HG03175 (cell line): Measurements from ENCODE around the gene TMEM37.

Source experiments
- ATAC-seq: cut with Tn5 transposase; IDR thresholded peaks from one replicate; pipeline ENCODE4 v1.9.1; 2021; ENCODE audit warnings: mild to moderate bottlenecking, moderate library complexity; ENCODE audit not compliant: unreplicated experiment

Gene TMEM37

DNA sequence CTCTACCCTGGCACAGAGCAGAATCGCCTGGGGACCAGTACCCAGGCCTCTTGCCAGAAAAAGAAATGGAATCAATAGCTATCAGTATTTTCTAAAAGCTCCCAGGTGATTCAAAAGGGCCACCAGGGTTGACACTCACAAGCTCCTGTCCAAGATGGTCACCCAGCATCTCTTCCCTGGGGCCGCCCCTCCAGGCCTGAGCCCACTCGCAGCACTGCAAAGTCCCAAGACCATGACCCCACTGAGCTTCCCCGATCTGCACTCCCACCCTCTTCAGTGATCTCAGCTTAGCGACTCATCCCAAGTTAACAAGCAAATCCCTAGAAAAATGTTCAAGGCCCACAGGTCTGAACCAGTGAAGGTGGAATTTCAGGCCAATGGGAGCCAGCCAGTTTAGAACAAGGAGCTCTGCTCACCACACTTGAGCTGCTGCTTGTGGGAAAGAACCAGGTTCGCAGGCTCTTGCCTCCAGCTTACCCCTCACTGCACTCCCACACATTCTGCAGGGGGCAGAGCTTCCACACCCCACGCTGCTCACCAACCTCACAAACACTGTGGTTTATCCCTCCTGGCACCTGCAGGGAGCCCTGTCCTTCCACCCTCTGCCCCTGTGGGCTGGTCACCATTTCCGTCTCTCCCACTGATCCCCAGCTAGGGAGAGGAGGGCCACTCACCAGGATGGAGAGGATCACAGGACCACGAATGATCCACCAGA lies 19.8 kb downstream of the TMEM37 start:
- no peak for ATAC-seq

DNA sequence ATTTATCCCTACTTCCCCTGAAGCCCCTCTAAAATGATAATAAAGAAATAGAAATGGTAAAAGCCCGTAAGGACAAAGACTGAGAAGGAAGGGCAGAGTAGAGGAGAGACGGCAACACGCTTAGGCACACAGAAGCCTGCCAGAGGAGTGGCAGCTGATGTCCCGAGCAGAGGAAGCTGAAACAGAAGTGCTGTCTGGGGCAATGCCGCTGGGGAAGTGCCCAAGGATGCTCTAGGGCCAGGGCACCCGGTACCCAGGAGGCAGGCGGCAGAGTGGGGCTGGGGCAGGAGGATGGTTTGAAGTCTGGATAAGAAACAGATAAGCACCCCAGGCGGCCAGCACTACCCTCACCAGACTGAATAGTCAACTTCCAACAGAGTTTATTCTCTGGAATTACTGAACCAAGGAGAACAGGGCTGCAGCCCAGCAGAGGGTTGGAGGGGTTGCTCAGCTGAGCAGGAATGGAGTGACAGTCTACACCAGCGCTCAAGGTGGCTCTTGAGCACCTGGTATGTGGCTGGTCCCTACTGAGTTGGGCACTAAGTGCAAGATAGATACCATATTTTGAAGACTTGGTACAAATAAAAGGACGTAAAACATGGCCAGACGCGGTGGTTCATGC lies 22.4 kb downstream of the TMEM37 start:
- ATAC-seq, result no peak

DNA sequence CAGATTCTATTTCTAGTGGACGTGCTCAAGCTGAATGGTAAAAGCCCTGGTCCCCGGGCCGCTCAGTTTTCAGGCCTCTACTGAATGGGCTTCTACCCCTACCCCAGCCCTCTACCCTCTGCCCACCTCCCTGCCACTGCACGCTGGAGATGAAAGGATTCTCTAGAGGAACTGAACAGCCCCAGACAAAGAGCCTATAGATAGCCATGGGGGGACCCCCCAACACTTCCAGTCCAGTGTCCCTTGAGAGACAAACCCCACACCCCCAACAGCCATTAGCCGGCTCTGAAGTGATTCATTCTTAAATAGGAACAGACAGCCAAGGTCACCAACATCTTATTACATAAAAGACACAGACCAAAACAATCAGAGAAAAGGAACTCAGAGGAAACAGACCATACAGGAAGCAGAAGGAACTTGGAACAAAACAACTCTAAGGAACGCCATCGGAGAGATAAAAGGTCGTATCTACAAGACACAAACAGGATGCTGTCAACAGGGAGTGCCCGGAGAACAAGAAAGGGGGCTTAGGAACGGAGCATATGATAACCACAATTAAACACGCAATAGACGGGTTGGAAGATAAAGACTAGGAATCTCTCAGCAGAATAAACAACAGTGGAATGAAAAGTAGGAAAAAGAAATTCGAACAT lies 23.5 kb downstream of the TMEM37 start:
- no peak for ATAC-seq

DNA sequence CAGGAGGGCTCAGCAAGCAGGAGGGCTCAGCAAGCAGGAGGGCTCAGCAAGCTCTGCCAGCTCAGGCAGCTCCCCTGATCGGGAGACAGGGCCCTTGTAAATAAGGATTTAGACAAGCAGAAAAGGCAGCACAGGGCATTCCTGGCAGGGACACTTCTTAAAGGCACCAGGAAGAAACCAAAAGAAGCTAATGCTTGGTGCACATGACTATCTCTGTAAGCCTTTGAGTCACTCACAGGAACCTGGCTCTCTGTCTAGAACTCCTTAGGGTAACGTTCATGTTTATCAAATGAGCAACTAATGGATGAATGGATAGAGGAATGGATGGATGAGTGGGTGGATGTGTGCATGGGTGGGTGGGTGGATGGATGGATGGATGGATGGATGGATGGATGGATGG lies 28.4 kb downstream of the TMEM37 start:
- ATAC-seq, result no peak

DNA sequence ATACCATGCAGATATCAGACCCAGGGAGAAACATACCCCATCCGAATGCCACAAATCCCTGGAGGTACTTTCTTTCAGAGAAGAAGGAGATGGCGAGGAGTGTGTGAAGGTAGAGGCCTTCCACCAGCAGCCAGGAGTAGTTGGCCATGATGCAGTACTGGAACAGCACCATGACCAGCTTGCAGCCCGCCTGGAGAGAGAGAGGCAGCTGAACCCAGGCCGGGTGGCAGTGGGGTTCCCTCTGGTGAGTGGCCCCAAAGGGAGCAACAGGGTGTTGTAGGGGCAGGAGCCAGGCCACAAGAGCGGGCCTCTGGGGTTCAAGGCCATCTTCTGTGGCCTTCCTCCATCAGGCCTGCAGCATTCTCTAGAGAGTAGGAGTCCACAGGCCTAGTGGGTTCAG lies 30.2 kb downstream of the TMEM37 start:
- no peak for ATAC-seq

DNA sequence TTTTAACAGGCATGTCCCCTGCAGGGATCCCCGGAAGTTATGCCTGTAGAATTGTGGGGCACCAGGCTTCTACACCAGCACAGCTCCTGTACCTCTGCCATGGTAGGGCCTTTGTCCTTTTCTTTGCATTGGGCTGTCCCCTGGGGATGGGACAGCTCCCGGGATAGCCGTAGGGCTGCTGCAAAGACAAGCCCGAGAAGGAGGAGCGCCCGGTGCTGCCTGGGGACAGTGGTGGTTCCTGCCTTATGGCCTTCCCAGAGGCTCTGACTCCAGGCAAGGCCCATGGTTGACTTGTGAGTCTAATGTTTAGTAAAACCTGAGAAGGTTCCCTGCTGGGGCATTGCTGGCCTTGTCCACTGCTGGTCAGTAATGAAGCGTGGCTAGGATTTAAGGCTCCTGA lies 30.9 kb downstream of the TMEM37 start:
- ATAC-seq, result no peak

DNA sequence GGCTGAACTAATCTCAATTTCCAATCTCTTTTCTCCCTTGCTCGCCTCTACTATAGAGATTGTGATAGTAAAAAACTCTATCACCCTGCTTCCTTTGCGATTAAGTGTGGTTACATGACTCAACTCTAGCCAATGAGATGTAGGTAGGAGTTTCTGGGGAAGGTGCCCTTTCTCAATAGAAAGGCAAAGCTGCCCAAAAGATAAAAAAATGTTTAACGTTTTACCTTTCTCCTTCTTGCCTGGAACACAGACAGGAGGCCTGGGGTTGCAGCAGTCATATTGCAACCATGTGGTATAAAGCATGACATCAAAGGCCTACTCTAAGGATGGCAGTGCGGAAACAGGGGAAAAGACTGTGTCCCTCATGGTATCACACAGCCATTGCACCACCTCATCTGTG lies 31.5 kb downstream of the TMEM37 start:
- ATAC-seq, result no peak

DNA sequence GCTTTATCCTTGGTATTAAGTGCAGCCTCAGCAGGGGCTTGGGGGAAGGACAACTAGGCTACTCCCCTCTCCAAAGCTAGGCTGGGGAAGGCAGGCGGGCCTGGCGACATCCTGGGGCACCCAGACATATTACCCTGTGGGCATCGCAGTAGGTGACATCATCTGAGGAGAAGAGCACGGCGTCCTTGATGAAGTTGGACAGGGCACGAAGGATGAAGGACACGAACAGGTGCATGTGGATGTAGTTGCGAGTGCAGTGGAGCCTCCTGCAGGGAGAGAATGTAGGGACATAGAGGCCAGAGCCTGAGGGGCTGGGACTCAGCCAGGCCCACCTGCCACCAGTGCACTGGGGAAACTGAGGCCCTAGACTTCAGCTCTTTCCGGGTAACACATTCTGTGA lies 32.3 kb downstream of the TMEM37 start:
- ATAC-seq, result no peak

DNA sequence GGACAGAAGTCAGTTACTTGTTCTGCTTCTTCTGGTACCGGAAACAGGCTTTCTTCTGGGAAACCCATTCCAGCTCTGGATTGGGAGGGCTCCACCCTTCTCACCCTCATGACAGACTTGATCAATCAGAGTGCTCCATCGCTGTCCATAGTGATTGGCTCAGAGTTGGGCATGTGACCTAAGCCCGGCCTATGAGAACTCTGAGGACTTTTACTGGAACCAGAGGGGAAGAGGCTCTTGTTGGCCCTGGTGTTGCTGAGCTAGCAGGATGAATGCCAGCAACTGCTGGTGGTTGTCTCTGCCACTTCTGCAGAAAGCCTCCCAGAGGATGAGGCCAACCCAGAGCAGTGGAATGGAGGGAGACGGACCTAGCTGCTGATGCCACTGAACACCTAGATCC lies 33.3 kb downstream of the TMEM37 start:
- ATAC-seq, result no peak

DNA sequence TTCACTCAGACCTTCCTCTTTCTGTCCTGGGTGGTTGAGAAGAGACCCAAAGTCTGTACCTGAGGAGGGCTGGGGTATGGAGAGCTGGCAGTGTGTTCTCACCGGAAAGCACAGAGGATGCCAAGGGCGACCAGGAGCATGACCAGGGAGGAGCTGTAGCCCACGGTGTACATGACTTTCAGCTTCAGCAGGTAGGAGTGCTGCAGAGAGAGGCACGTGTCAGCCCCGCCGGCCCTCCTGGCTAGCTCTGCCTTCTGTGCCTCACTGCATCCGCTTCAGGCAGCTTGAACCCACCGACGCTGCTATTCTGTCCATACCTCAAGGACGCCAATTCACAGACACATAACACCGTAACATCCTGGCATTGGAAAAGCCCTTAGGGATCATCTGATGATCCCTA lies 34.0 kb downstream of the TMEM37 start:
- no peak for ATAC-seq

DNA sequence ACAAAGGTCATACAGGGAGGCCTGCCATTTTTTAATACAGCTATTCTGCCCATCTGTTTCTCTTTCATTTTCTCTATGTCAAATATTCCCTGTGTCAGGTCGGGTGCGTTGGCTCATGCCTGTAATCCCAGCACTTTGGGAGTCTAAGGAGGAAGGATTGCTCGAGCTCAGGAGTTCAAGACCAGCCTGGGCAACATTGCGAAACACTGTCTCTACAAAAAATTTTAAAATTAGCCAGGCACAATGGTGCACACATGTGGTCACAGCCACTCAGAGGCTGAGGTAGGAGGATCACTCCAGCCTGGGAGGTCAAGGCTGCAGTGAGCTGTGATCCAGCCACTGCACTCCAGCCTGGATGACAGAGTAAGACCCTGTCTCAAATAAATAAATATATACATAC lies 34.7 kb downstream of the TMEM37 start:
- ATAC-seq, result no peak

DNA sequence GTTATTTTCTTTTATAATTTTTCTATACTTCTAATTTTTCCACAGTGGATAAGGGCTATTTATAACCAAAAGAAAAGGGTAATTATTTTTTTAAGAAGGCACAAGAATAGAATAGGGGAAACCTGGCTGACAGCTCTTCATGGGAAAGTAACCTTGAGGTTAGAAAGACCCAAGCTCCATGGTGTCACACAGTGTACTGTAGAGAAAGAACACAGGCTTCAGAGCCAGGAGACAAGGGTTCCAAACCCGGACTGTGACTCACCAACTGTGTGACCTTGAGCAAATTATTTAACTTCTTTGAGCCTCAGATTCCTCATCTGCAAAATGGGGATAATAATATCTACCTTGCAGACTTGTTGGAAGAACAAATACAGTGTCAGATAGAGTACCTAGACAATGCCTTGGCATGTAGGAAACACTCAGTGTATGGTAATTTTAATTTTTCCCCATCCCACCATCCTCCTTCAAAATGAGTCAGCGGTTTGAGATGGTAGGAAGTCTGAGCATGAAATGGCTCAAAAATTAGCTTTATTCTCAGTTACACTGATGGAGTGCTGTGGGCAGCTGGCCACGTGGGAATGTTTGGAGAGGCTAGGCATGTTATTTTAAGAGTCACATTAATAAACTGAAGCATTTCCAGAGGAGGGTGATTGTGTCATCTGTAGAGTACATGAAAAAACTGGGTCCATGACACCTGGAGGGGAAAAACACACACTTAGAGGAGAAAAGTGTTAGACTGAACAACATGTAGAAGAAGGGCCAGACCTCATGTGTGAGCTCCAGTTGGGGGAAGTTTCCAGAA lies 36.7 kb downstream of the TMEM37 start:
- no peak for ATAC-seq

DNA sequence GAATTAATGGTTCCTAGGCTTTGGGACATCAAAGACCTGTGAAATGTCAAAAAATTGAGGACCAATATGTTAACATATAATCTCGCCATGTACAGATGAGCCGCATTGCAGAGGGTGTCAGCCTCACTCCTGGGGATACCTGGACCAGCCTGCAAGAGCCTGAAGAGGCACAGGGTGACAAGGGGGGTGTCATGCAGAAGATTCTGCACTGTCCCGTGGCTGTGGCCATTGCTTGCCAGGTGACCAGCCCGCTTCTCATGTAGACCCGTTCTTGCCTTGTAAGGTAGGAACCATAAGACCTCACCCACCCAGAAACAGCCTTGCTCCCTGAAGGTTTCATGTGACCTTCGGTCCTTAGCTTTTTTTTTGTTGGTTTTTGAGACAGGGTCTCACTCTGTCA lies 37.5 kb downstream of the TMEM37 start:
- ATAC-seq, result no peak

DNA sequence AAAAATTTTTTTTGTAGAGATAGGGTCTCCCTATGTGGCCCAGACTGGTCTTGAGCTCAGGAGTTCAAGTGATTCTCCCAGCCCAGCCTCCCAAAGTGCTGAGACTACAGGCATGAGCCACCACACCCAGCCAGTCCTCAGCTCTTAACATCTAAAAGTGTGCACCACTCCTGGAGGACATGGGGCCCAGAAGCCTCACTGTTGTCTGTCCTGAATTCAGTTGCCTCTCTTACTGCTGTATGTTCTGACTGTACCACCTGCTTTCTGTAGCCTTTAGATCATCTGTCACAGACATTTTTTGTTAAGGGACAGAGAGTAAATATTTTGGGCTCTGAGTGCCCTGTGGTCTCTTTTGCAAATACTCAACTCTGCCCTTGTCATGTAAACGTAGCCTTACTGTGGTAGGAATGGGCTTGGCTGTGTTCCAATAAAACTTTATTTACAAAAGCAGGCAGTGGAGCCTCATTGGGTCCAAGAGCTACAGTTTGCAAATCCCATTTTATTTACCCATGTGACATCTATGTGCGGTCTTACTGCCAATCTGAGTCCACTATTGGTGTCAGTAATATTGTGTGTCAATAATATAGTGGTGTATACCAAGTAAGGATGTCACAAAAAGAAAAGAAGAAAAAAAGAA lies 38.1 kb downstream of the TMEM37 start:
- no peak for ATAC-seq

DNA sequence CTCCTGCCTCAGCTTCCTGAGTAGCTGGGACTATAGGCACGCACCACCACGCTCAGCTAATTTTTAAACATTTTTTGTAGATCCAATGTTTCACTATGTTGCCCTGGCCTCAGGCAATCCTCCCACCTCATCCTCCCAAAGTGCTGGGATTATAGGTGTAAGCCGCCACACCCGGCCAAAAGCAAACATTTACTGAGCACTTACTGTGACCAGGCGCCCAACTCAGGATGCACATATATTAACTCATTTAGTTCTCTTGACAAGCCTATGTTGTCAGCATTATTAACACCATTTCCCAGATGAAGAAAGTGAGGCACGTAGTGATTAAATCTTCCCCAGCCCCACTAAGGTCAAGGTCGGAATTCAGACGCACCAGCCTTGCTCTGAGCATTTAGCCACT lies 41.1 kb downstream of the TMEM37 start:
- no peak for ATAC-seq

DNA sequence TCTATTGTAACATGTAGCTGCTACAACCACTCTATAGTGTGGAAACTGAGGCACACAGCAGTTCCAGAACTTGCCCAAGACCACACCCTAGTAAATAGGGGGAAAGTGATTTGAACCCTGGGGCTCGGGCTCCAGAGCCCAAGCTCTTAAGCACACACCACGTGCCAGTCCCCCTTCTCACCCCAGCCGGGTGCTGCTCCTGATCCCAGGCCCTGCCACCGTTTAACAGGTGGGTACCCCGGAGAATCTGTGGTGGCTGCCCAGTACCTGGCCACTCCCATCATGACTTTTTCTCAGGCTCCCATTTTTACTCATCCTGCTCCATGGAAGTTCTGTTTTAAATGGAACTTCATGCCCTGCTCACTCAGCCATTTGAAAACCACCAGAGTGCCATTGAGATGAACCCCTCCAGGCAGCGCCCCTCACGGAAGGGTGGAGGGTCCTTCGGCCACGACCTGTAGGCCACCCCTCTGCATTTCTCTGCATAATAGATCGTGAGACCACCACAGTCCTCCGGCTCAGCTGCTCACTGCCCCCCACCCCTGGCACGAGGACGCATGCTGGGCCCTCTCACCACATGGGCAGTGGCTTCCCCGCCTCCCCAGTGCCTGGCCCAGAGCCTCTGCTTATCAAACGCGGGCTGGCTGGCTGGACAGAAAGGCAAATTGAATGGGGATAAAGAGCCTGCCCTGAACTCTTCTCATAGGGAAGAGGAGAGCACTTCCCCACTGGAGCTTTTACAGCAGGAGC lies 42.1 kb downstream of the TMEM37 start:
- ATAC-seq, result no peak

DNA sequence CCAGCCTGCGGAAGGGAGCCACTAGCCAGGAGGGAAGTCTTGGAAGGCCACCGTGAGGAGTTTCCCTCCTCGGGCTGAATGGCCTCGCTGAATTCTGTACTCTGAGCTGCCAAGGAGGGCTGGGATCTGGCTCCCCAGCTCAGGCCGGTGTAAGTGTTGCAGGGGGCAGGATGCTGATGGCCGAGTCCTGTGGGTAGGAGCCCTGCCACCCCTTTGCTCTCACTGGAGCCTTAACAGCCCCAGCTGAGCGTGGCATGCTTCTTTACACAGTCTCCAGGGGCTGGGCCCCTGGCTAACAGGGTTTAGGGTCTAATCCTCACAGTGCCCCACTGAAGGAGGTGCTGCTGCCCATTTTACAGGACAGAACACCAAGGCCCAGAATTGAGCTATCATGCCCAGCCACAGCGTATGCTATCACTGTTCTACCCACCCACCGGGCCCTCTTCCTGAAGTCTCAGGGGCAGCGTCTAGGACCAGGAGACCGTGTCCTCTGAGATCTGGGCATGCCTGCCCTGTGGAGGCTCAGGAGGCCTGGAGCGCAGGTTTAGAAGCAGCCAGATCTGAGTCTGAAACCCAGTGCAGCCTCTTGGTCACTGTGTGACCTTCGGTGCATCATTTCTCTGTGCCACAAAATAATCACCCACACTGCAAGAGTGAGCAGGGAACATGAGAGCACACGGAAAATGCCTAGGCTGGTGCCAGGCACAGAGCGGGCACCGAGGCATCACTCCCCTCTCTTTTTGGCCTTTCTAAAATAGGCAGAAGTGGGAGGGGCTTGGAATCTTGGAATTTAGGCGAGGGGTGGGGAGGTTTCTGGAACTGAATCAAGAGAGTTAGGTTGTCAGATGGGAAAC lies 42.9 kb downstream of the TMEM37 start:
- ATAC-seq, result no peak

DNA sequence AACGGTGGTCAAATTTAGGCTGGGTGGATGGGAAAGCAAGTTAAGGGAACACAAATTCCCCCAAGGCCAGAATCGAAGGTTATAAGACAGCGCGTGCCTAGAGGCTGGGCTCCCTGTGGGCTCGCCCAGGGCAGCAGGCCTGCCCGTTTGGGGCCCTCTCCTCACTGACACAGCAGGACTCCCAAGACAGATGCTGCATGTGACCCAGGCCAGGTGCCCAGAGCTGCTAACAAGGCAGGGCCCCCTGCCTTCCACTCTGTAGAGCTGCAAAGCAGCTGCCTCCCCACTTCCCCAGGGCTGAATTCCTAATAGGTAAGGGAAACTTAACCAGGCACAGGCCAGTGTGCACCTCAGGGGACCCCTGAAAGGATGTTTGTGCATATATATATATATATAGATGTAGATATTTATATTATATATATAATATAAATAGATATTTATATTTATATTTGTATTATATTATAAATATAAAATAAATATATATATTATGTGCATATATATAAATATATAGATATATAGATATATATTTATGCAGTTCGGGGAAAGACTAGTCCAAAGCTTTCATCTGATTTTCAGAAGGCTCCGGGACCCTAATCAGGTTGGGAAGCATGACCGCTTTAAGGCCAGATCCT lies 43.7 kb downstream of the TMEM37 start:
- no peak for ATAC-seq

DNA sequence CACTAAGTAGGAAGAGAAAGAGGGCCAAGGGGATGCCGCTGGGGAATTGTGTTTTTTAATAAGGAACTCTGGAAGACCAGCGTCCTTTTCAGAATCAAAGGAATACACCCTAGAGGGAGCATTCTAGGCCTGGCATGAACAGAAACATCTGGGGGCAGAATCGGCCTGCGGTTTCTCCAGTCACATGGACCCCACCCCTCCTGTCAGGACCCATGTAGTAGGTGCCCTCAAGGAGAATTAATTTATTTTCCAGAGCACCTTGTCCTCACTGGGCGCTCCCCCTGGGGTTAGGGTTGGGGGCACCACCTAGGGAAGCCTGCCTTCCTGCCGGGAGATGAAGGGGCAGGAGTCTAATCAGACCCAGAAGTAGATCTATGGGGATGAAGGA lies 44.2 kb downstream of the TMEM37 start:
- ATAC-seq, result no peak
